Retinal pigment epithelial cell (primary cell): Measurements from ENCODE around the gene ANKRD50.

Experiments
- DNase-seq: peaks from one replicate; pipeline ENCODE4 v3.0.0-alpha.2; 2010; ENCODE audit warnings: low read depth
- H3K4me3 ChIP-seq: 2 replicates; pipeline ENCODE4 v1.5.1; 2011; ENCODE audit warnings: mild to moderate bottlenecking, low read length, control low read depth, moderate library complexity
- CTCF ChIP-seq: conservative IDR thresholded peaks from 2 replicates; pipeline ENCODE4 v1.5.1; 2011; ENCODE audit warnings: low read depth, low read length, control low read depth, inconsistent platforms

The ANKRD50 gene

GRCh38 chr4:124666496-124666895 is 46.0 kb downstream of the ANKRD50 start:
- H3K4me3 ChIP-seq: no peak overlapping the region
- TF ChIP-seq CTCF: no peak

GRCh38 chr4:124658795-124659194 is 53.7 kb downstream of the ANKRD50 start:
- no peak for DNase-seq
- no peak overlapping the region for H3K4me3 ChIP-seq
- no peak for TF ChIP-seq CTCF

More at GRCh38 chr4:124666496-124666895, 46.0 kb downstream of the ANKRD50 start:
- no peak for DNase-seq

- no peak for TF ChIP-seq CTCF
- DNase-seq: no peak
Observed at GRCh38 chr4:124650614-124651013, 61.9 kb downstream of the ANKRD50 start.

GRCh38 chr4:124647599-124647998 is 64.9 kb downstream of the ANKRD50 start:
- no peak overlapping the region for H3K4me3 ChIP-seq
- no peak for DNase-seq
- TF ChIP-seq CTCF: no peak

More at GRCh38 chr4:124650614-124651013, 61.9 kb downstream of the ANKRD50 start:
- H3K4me3 ChIP-seq: no peak overlapping the region

- DNase-seq: no peak
- no peak overlapping the region for H3K4me3 ChIP-seq
- no peak for TF ChIP-seq CTCF
Observed at GRCh38 chr4:124644621-124645020, 67.9 kb downstream of the ANKRD50 start.

GRCh38 chr4:124642846-124643245 is 69.7 kb downstream of the ANKRD50 start:
- no peak overlapping the region for H3K4me3 ChIP-seq
- no peak for TF ChIP-seq CTCF
- no peak for DNase-seq

GRCh38 chr4:124641715-124642381 is 70.7 kb downstream of the ANKRD50 start:
- TF ChIP-seq CTCF: no peak
- peak overlapping the region; percentile 38 for H3K4me3 ChIP-seq
- DNase-seq: peak; percentile 94
